KOPT-K1 (cell line): ENCODE measurements around the gene WWOX.

Experiments used
- H3K27ac ChIP-seq: fragments of 200-600 bp; sonication (generic); 2 replicates; pipeline ENCODE4 v1.5.1; 2016; ENCODE audit warnings: antibody characterized with exemption, mild to moderate bottlenecking, low read depth, low read length; ENCODE audit not compliant: poor library complexity, severe bottlenecking
- H3K36me3 ChIP-seq: fragments of 200-600 bp; sonication (generic); 2 replicates; pipeline ENCODE4 v1.5.1; 2017; ENCODE audit warnings: antibody characterized with exemption, mild to moderate bottlenecking, low read length, moderate library complexity; ENCODE audit not compliant: insufficient read depth
- H3K9me3 ChIP-seq: fragments of 200-600 bp; sonication (generic); 2 replicates; pipeline ENCODE4 v1.5.1; 2017; ENCODE audit warnings: antibody characterized with exemption, low read length, mild to moderate bottlenecking; ENCODE audit not compliant: insufficient read depth, poor library complexity, severe bottlenecking

WWOX gene

DNA sequence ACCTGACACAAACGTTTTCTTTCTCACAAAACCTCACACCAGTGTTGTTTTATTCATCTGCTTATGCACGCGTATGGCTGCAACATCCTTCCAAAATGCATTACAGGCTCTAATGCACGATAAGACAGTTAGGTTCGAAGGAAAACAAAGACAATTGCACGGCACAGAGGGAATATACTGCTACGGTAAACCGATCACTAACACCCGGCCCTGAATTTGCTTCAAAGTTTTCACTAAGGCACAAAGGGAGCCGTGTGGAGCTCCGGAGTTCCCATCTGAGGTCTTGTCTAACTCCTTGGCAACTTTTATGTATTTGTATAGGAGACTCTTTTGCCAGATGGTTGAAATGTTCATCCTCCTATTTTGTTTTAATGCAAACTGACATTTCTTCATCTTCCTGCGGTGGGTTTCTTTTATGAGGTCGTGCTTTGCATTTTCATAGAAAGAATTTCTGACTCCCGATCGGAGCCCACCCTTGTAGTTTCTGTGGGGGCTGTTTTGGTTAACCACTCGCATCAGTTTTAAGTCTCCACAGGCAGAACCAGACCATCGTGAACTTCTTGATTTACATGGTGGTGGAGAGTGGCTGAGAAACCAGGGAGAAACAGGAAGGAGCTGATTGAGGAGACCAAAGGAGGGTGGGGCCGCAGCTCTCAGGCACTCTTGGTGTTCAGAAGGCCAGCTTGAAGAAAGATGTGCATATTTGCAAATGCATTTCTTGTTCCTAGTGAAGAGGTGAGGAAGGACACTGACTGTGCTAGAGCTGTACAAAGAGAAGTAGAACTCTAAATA, 984.2 kb downstream of the WWOX start:
- peak overlapping the region; percentile 53 for H3K27ac ChIP-seq
- H3K36me3 ChIP-seq = no peaks in the 10 kb centered on the region
- H3K9me3 ChIP-seq = no peaks in the 10 kb centered on the region

DNA sequence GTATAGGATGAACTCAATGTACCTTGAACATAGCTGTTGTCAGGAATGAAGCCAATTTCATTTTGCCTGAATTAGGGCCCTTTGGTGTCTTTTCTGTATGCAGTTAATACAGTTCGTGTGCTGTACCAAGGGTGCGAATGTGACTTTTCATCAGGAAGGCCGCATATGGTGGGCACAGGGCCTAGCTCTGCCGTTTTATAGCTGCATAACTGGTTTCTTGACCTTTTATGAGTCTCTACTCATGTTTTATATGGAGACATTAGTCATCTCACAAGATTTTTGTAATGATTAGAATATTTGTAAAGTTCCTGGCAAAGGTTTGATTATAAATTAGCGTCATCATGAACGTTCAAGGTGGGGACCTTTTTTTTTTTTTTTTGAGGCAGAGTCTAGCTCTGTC, 989.5 kb downstream of the WWOX start:
- H3K27ac ChIP-seq = peak overlapping the region; percentile 95
- H3K9me3 ChIP-seq = no peaks in the 10 kb centered on the region
- no peaks in the 10 kb centered on the region for H3K36me3 ChIP-seq

DNA sequence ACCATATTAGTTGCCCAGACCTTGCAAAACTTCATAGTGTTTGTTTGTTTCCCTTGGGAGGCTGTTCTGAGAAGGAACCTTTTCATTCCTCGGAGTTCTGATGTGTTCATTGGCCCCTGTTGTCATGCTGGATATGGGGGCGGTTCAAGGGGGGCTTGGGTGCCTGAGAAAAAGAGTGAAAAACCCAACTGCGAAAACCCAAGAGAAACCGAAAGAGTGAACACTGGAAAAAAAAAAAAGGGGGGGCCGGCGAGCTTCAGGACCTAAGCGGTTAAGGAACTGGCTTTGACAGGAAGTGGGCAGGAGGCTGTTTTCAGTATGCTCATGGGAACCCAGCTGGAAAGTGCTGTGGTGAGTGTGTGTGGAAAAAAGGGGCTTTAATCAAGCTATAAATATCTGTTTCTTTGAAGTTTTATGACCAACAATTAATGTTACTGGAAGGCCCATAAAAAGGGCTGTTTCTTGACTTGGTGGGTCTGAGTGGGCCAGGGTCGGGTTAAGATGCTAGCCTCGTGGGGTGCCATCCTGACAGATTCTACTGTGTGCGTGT, 990.4 kb downstream of the WWOX start:
- Histone ChIP-seq H3K36me3 (no peaks in the 10 kb centered on the region), H3K9me3 (no peaks in the 10 kb centered on the region), H3K27ac (peak overlapping the region; percentile 95)

DNA sequence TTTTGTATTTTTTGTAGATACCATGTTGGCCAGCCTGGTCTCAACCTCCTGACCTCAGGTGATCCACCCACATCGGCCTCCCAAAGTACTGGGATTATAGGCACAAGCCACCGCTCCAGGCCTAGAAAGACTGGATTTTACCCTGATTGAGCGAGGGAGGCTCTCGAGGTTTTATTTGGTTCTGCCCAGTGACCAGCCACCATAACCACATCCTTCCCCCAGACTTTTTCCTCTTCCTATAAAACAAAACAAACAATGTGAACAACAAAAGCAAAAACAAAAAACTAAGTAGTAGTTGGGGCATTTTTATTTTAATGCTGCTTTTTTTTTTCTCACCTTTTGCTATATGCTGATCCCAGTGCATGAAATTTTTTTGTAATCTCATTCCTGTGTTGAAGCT, 991.5 kb downstream of the WWOX start:
- no peaks in the 10 kb centered on the region for H3K36me3 ChIP-seq
- no peaks in the 10 kb centered on the region for H3K9me3 ChIP-seq
- peak overlapping the region; percentile 95 for H3K27ac ChIP-seq

DNA sequence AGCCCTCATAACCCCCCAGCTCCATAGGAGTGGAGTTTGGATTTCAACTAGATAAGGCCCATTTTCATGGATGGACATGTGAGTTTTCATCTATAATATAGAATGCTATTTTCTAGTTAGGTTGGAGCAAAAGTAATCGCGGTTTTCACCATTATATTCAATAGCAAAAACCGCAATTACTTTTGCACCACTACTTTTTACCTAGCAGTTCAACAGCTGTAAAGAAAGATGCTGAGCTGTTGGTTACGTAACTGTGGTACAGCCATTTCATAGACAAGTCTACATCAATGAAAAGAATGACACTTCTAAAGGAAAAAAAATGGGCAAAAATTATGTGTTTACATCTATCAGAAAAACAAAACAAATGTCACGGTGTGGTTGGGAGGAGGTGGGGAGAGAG, 993.4 kb downstream of the WWOX start:
- Histone ChIP-seq H3K27ac (peak overlapping the region; percentile 95), H3K36me3 (no peaks in the 10 kb centered on the region), H3K9me3 (no peaks in the 10 kb centered on the region)

DNA sequence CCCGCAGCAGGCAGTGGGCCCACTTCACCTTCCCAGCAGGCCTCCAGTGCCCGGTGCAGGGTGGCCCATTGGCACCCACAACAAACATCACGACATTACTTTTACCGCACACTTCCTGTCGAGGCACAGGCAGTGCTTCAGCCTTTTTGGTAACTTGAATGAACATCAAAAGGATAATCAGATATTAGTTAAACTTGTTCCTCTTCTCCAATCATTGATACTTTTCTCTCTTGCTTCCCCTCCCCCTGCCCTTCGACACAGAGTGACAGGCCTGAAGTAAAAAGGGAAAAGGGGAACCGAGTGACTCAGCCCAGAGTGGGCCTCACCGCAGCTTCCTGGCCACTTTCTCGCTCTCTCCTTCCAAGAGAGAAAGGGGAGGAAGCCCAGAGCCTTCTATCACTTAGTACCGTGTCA, 994.1 kb downstream of the WWOX start:
- H3K36me3 ChIP-seq = no peaks in the 10 kb centered on the region
- peak overlapping the region; percentile 95 for H3K27ac ChIP-seq
- H3K9me3 ChIP-seq = no peaks in the 10 kb centered on the region

DNA sequence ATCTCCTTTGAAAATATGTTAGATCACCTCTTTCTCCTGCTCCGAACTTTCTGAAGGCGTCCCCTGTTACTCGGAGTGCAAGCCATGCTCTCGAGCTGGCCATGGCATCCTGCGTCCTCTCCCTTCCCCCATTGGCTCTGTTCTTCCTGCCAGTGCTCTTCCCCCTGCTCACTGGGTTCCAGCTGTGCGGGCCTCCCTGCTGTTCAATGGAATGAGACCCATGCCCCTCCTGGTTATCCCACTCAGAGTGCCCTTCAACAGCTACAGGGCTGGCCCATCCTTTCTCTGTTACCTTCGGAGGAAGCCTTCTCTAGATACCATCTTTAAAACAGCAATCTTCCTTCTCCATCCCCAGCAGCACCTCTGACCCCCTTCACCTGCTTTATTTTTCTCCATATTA, 996.8 kb downstream of the WWOX start:
- H3K9me3 ChIP-seq = no peaks in the 10 kb centered on the region
- H3K27ac ChIP-seq = no peak overlapping the region
- no peaks in the 10 kb centered on the region for H3K36me3 ChIP-seq

DNA sequence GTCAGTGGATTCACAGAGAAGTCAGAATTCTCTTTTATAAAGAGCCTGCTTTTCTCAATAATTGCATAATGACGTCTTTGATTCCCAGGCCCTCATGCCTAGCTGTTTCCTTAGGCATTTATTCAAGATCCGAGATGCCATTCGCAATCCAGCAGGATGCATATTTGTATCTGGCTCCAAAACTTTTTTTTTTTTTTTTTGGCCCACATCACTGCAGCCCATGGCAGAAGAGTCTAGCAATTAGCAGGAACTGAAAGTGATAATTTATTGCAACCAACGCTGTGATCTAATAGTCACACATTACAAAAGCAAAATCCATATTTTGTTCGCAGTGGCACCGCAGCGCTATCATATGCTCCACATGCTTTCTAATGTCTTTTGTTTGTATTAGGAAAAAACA, 997.7 kb downstream of the WWOX start:
- Histone ChIP-seq H3K9me3 (no peaks in the 10 kb centered on the region), H3K27ac (no peak overlapping the region), H3K36me3 (no peaks in the 10 kb centered on the region)

DNA sequence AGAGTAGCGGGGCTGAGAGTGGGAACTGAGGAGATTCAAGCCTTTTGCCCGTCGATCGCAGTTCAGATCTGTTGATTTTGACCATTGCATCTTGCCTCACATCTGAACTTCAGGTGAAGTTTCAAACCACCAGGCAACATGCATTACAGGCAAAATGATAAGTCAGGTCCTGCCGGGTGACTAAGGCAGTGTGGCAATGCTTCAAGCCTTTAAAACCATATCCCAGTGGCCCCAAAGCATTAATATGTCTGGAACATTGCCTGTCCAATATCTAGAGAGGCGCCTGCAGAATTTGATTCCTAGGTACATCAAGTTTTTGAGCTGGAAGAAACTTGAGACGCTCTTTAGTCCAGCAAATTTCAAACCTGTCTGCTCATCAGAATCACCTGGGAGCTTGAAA, 998.3 kb downstream of the WWOX start:
- H3K9me3 ChIP-seq = no peaks in the 10 kb centered on the region
- no peaks in the 10 kb centered on the region for H3K36me3 ChIP-seq
- no peak overlapping the region for H3K27ac ChIP-seq

DNA sequence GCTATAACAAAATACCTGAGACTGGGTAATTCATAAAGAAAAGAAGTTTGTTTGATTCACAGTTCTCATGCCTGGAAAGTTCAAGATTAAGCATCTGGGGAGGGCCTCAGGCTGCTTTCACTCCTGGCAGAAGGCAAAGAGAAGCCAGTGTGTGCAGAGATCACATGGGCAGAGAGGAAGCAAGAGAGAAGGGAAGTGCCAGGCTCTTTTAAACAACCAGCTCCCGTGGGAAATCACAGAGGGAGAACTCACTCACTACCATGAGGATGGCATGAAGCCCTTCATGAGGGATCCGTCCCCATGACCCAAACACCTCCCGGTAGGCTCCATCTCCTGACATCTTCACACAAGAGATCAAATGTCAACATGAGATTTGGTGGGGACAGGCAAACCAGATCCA, 999.5 kb downstream of the WWOX start:
- no peak overlapping the region for H3K27ac ChIP-seq
- H3K9me3 ChIP-seq = no peaks in the 10 kb centered on the region
- no peaks in the 10 kb centered on the region for H3K36me3 ChIP-seq

DNA sequence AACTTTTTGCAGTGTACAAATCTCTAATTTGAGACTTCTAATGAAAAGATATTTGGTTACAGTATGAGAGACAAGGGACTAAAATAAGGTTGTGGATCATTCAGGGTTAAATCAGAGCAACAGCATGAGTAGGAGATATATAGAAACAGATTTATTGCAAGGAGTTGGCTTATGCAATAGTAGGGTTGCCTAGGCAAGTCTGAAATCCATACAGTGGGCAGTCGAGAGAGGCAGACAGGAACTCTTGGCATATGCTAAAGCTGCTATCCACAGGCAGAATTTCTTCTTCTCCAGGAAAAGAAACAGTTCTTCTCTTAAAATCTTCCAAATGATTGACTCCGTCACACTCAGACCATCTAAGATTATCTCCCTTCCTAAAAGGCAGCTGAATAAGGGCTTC, 1000.3 kb downstream of the WWOX start:
- Histone ChIP-seq H3K36me3 (no peaks in the 10 kb centered on the region), H3K27ac (no peak overlapping the region), H3K9me3 (no peaks in the 10 kb centered on the region)

DNA sequence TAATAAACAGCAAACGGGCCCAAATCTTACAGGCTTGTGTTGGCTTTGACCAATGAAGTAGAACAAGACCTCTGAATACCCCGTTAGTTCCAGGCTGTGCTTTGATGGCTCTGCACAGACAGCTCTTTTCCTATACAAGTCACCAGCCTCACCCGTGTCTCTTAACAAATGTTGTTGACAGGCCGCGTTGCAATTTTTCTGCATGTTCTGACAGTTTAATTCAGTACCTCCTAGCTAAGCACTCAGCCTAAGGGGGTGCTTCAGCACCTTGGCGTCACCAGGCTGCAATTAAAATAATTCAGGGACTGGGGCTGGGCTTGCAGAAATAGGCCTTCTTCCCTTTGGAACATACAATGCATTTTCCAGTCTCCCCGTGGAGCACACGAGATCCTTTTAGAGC, 1001.0 kb downstream of the WWOX start:
- Histone ChIP-seq H3K36me3 (no peaks in the 10 kb centered on the region), H3K9me3 (no peaks in the 10 kb centered on the region), H3K27ac (no peak overlapping the region)

DNA sequence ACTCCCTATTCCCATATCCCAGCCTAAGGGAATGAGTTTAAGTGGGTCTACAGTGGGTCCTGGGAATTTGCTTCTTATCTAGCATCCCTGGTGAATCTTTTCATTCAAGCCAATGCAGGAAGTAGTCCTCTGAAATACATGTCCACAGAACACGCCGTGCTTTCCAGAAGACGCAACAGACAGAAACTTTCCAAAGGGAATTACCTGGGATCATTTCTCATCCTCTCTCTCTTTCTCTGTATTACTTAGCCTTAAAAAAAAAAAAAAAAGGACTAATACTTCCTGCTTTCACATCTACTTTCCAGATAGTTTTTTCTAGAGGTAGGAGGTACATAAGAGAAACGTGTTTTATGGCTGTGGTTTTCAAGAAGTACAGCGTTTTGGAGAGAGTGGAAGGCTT, 1002.0 kb downstream of the WWOX start:
- no peaks in the 10 kb centered on the region for H3K36me3 ChIP-seq
- H3K9me3 ChIP-seq = no peaks in the 10 kb centered on the region
- no peak overlapping the region for H3K27ac ChIP-seq

DNA sequence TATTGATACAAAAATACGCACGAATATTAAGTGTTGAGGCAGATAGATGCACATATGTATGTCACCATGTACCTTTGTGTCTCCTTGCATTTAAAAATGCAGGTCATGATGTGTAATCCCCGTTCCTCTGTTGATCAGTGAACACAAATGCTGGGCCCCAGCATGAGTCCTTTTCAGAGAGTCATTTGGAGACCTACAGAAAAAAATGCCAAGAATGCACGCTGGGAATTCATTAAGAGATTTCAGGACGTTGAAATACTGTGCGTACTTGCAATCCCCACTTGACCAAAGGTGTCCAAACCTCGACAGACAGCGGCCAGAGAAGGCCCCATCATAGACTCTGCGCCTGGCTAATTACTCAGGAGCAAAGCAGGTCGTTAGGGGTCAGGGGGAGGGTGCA, 1005.1 kb downstream of the WWOX start:
- H3K27ac ChIP-seq = no peak overlapping the region
- no peaks in the 10 kb centered on the region for H3K9me3 ChIP-seq

DNA sequence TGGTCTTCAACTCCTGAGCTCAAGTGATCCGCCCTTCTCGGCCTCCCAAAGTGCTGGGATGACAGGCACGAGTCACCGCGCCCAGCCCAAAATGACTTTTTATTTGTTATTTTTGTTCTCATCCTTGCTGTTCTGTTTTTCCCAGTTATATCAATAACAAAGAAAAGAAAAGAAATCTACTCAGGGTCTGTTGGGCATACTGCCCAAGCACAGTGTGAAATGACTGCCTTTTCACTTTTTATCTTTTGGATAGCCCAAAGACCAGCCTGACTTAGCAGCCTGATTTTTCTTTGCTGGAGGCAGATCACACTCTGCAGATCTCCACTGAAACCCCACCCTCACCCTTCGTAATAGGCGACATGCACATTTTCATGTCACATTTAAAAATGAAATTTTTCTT, 1007.8 kb downstream of the WWOX start:
- Histone ChIP-seq H3K9me3 (no peaks in the 10 kb centered on the region), H3K27ac (no peak overlapping the region), H3K36me3 (no peaks in the 10 kb centered on the region)

More for the DNA sequence above, 1005.1 kb downstream of the WWOX start:
- H3K36me3 ChIP-seq = no peaks in the 10 kb centered on the region

DNA sequence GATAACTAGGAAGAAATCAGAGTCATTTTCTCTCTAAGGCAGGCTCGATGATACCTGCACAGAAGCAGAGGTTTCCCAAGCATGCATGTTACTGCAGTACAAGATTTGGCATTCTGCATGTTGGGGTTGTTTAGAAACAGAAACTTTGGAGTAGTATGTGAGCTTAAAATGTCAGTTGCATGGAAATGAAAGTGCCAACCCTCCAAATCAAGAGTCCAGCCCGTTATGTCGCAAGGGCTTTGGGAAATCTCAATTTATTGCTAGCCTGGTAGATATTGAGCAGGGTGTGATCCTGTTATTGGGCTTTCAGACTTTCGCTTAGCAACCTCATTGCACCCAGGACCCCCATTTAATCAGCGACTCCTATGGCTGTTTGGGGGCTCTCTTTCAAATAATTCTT, 1010.3 kb downstream of the WWOX start:
- Histone ChIP-seq H3K36me3 (no peaks in the 10 kb centered on the region), H3K9me3 (no peaks in the 10 kb centered on the region), H3K27ac (no peak overlapping the region)
